Skeletal muscle satellite cell (primary cell): Measurements from ENCODE around the gene TXLNG.
"Not testable (repeated sequence)": the region's sequence is repeated elsewhere in the genome, so short reads cannot be mapped to it uniquely, and the experiment has no call there.

Experiments used
- H3K27me3 ChIP-seq: 2 replicates; pipeline ENCODE4 v1.7.0; 2013; ENCODE audit warnings: low read length; ENCODE audit not compliant: control insufficient read depth, insufficient read depth
- H3K36me3 ChIP-seq: 2 replicates; pipeline ENCODE4 v1.7.0; 2013; ENCODE audit warnings: mild to moderate bottlenecking, control low read depth, low read length; ENCODE audit not compliant: insufficient read depth
- H3K4me1 ChIP-seq: 2 replicates; pipeline ENCODE4 v1.7.0; 2013; ENCODE audit warnings: low read length; ENCODE audit not compliant: control insufficient read depth, insufficient read depth
- H3K4me2 ChIP-seq: 2 replicates; pipeline ENCODE4 v1.7.0; 2013; ENCODE audit warnings: mild to moderate bottlenecking, low read length
- H3K4me3 ChIP-seq: 2 replicates; pipeline ENCODE4 v1.7.0; 2013; ENCODE audit warnings: low read length
- H3K9ac ChIP-seq: 2 replicates; pipeline ENCODE4 v1.7.0; 2013; ENCODE audit warnings: mild to moderate bottlenecking, low read depth, low read length, moderate library complexity
- H3K9me3 ChIP-seq: replicated peaks from 2 replicates; pipeline ENCODE4 v1.7.0; 2013; ENCODE audit warnings: mild to moderate bottlenecking, control low read depth, low read length

TXLNG gene

DNA sequence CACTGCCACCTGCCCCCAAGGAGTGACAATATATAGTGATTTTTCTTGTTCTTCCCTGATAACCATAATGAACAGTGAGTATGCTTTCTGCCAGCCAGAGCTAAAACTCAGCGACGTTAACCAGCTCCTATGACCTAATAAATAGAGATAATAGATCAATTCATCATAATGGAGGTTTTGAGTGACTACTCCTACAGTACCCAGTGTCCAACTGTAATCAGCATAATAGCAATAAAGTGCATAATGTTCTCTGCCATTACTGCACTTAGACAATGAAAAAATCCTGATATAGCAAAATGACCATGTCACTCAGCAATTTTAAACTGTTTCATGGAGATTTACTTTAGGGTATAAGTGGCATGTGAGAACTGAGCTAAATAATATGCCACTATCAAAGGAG lies 20.7 kb upstream of the TXLNG start:
- H3K9me3 ChIP-seq, result no peaks in the 10 kb centered on the region
- H3K4me1 ChIP-seq, result no peaks in the 10 kb centered on the region
- peaks cover 3% of the 10 kb centered on the region for H3K36me3 ChIP-seq
- H3K4me2 ChIP-seq, result no peak overlapping the region
- peaks cover 3% of the 10 kb centered on the region for H3K27me3 ChIP-seq
- no peak overlapping the region for H3K9ac ChIP-seq
- no peak overlapping the region for H3K4me3 ChIP-seq

DNA sequence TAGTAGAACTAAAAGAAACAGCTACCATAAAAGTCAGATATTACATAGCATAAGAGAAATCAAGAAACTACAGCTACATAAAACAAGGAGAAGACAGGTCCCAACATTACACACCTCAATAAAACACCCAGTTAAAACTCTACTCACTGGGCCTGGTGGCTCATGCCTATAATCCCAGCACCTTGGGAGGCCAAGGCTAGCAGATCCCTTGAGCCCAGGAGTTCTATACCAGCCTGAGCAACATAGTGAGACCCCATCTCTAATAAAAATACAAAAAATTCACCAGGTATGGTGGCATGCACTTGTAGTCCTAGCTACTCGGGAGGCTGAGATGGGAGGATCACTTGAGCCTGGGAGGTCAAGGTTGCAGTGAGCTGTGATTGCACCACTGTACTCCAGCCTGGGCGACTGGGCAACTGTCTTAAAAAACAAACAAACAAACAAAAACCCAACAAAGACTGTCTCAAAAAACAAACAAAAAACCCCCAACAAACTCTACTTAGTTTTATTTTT lies 15.2 kb upstream of the TXLNG start:
- no peak overlapping the region for H3K4me2 ChIP-seq
- no peaks in the 10 kb centered on the region for H3K4me1 ChIP-seq
- peaks cover 3% of the 10 kb centered on the region for H3K27me3 ChIP-seq
- H3K36me3 ChIP-seq, result no peaks in the 10 kb centered on the region
- H3K4me3 ChIP-seq, result no peak overlapping the region
- no peaks in the 10 kb centered on the region for H3K9me3 ChIP-seq
- H3K9ac ChIP-seq, result no peak overlapping the region

GRCh38 chrX:16771483-16772398 lies 14.5 kb upstream of the TXLNG start:
- Histone ChIP-seq H3K27me3 (peaks cover 3% of the 10 kb centered on the region), H3K9ac (no peak overlapping the region), H3K36me3 (no peaks in the 10 kb centered on the region), H3K4me1 (no peaks in the 10 kb centered on the region), H3K9me3 (no peaks in the 10 kb centered on the region), H3K4me3 (no peak overlapping the region), H3K4me2 (no peak overlapping the region)

GRCh38 chrX:16772460-16772859 lies 13.8 kb upstream of the TXLNG start:
- Histone ChIP-seq H3K9me3 (no peaks in the 10 kb centered on the region), H3K4me3 (no peak overlapping the region), H3K4me1 (no peaks in the 10 kb centered on the region), H3K4me2 (no peak overlapping the region), H3K27me3 (peaks cover 3% of the 10 kb centered on the region), H3K9ac (no peak overlapping the region), H3K36me3 (no peaks in the 10 kb centered on the region)

DNA sequence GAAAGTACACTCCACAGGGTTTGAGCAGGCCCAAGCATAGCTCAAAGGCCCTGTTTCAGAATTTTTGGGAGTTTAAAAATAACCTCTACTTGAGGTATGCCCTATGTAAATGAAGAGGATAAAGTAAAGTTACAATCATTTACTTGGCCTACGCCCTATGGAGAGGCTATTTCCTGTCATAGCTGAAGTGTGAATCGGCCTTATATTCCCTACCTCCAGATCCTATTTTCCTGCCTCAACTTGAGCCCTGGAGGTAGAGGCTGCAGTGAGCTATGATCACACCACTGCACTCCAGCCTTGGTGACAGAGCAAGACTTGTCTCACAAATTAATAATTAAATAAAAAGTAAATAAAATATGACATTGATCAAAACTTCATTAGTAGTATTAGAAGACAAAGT lies 11.5 kb upstream of the TXLNG start:
- no peaks in the 10 kb centered on the region for H3K4me1 ChIP-seq
- no peak overlapping the region for H3K9ac ChIP-seq
- no peaks in the 10 kb centered on the region for H3K36me3 ChIP-seq
- no peak overlapping the region for H3K4me2 ChIP-seq
- H3K4me3 ChIP-seq, result no peak overlapping the region
- peaks cover 9% of the 10 kb centered on the region for H3K27me3 ChIP-seq
- H3K9me3 ChIP-seq, result no peaks in the 10 kb centered on the region

- Histone ChIP-seq H3K4me3 (no peak overlapping the region), H3K4me2 (no peak overlapping the region), H3K4me1 (no peaks in the 10 kb centered on the region), H3K9me3 (no peaks in the 10 kb centered on the region), H3K9ac (no peak overlapping the region), H3K27me3 (peaks cover 9% of the 10 kb centered on the region), H3K36me3 (no peaks in the 10 kb centered on the region)
Measured at GRCh38 chrX:16778545-16778944, 7.7 kb upstream of the TXLNG start.

DNA sequence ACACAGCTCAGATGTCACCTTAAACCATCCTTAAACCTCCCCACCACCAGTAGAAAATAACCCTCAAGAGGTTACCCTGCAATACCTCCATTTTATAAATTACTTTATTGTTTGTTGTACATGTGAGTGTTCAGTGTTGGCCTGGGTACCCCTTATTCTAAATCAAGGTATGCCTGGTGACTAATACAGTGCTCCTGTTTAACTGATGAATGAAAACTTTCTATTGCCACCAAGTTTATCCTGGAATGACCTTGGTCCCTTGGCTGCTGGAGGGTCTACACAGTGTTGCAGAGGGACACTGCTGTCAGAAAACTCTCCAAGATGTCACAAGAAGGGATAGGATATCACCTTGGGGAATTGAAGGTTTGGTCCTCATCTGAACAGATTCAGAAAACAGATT lies 7.3 kb upstream of the TXLNG start:
- no peaks in the 10 kb centered on the region for H3K36me3 ChIP-seq
- no peaks in the 10 kb centered on the region for H3K4me1 ChIP-seq
- H3K9ac ChIP-seq, result no peak overlapping the region
- peaks cover 9% of the 10 kb centered on the region for H3K27me3 ChIP-seq
- no peak overlapping the region for H3K4me3 ChIP-seq
- H3K9me3 ChIP-seq, result no peaks in the 10 kb centered on the region
- H3K4me2 ChIP-seq, result no peak overlapping the region

DNA sequence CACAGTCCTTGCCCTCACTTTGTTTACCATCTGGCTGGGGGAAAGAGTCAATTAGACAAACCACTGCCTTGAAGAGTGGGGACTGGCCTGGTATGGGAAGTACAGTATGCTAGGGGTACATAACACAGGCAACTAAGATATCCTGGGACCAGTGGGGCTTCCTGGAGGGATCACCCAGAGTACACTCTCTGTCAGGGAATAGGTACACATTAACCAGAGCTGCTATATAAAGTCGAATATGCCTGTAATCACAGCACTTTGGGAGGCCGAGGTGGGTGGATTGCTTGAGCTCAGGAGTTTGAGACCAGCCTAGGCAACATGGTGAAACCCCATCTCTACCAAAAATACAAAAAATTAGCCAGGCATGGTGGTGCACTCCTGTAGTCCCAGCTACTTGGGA lies 6.5 kb upstream of the TXLNG start:
- not testable (repeated sequence) for H3K4me1 ChIP-seq, H3K4me2 ChIP-seq, H3K36me3 ChIP-seq, H3K4me3 ChIP-seq, H3K9ac ChIP-seq, H3K9me3 ChIP-seq, H3K27me3 ChIP-seq

DNA sequence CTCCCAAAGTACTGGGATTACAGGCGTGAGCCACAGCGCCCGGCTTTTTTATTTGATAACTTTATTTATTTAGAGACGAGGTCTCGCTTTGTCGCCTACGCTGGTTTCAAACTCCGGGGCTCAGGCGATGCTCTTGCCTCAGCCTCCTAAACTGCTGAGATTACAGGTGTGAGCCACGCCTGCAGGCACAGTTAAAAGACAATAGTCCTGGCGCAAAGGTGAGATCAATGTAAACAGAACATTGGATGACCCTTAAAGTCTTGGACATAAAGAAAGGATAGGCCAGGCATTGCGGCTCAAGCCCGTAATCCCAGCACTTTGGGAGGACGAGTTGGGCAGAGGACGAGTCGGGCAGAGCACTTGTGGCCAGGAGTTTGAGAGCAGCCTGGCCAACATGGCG lies 2.8 kb upstream of the TXLNG start:
- Histone ChIP-seq H3K27me3 (peaks cover 8% of the 10 kb centered on the region), H3K9ac (no peak overlapping the region), H3K36me3 (no peaks in the 10 kb centered on the region), H3K9me3 (no peaks in the 10 kb centered on the region), H3K4me3 (no peak overlapping the region), H3K4me1 (peaks cover 6% of the 10 kb centered on the region), H3K4me2 (no peak overlapping the region)

GRCh38 chrX:16784440-16784839 lies 1.8 kb upstream of the TXLNG start:
- not testable (repeated sequence) for H3K4me3 ChIP-seq, H3K4me1 ChIP-seq, H3K27me3 ChIP-seq, H3K9me3 ChIP-seq, H3K36me3 ChIP-seq, H3K4me2 ChIP-seq, H3K9ac ChIP-seq

DNA sequence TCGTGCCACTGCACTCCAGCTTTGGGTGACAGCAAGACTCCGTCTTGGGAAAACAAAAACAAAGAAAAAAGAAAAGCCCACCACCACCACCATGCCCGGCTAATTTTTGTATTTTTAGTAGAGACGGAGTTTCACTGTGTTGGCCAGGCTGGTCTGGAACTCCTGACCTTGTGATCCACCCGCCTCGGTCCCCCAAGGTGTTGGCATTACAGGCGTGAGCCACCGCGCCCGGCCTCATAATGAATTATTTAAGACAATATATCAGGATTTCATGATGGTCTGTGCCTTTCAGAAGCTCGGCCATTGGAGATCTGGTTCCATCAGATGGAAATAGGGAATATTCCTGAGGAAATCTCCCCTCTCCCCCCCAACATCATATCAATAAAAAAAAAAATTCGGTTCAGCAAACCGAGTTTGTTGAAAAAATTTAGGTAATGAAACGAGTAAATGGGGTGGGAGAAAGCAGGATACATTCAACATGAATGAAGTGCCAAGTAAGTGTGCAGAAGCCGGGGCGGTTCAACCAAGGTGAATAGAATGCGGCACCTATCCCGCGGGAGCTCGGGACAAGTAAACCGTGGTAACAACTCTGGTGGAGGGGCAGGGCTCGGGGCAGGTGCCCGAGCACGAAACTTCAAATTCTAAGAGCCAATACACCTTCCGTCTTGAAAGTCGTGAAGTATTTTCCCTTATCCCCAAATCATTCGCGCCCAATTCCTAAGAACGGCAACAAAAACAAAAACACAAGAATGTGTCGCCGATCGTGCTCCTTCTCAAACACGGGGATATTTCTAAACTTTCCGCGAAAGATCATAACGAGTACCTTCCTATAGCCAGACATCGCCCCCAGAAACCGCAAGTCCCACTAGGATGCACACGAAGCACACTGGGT lies 773 bp upstream of the TXLNG start:
- peak overlapping the region; percentile 94 for H3K4me2 ChIP-seq
- H3K4me1 ChIP-seq, result peaks cover 7% of the 10 kb centered on the region
- H3K27me3 ChIP-seq, result no peaks in the 10 kb centered on the region
- no peaks in the 10 kb centered on the region for H3K9me3 ChIP-seq
- peak overlapping the region; percentile 87 for H3K4me3 ChIP-seq
- H3K9ac ChIP-seq, result peak overlapping the region; percentile 80
- H3K36me3 ChIP-seq, result peaks cover under 1% of the 10 kb centered on the region
